H9 (cell line): ENCODE results near the gene UVRAG. TPM values are rescaled to one million over a fixed set of nuclear protein-coding genes. Genes with fewer than 3 reads are reported as not detected.
A peak's percentile ranks its signal among the peaks of the same experiment; 100 is the strongest.

ENCODE experiments used
- DNase-seq: peaks from one replicate; pipeline ENCODE4 v3.0.0-alpha.2; 2017
- H2AFZ ChIP-seq: one replicate; pipeline ENCODE4 v1.6.1; 2013; ENCODE audit warnings: mild to moderate bottlenecking, low read length, control low read depth, moderate library complexity
- H2AK5ac ChIP-seq: 2 replicates; pipeline ENCODE4 v1.6.1; 2013; ENCODE audit warnings: low read length, control low read depth, mixed read lengths; ENCODE audit not compliant: insufficient read length
- H2BK120ac ChIP-seq: one replicate; pipeline ENCODE4 v1.6.1; 2013; ENCODE audit warnings: low read depth, mild to moderate bottlenecking, low read length, control low read depth, inconsistent platforms; ENCODE audit not compliant: poor library complexity, severe bottlenecking
- H2BK12ac ChIP-seq: 2 replicates; pipeline ENCODE4 v1.6.1; 2013; ENCODE audit warnings: low read length, control low read depth, mixed read lengths, low read depth; ENCODE audit not compliant: insufficient read length
- H2BK15ac ChIP-seq: 2 replicates; pipeline ENCODE4 v1.6.1; 2013; ENCODE audit warnings: low read depth, low read length, control low read depth
- H2BK20ac ChIP-seq: one replicate; pipeline ENCODE4 v1.6.1; 2013; ENCODE audit warnings: low read depth, mild to moderate bottlenecking, low read length, control low read depth, inconsistent platforms; ENCODE audit not compliant: poor library complexity, severe bottlenecking
- H2BK5ac ChIP-seq: 2 replicates; pipeline ENCODE4 v1.6.1; 2013; ENCODE audit warnings: low read length, control low read depth, mixed read lengths; ENCODE audit not compliant: insufficient read length
- H3K14ac ChIP-seq: 2 replicates; pipeline ENCODE4 v1.6.1; 2013; ENCODE audit warnings: low read length, control low read depth; ENCODE audit not compliant: insufficient read depth
- H3K18ac ChIP-seq: 2 replicates; pipeline ENCODE4 v1.6.1; 2013; ENCODE audit warnings: low read depth, mild to moderate bottlenecking, mixed read lengths, low read length, control low read depth; ENCODE audit not compliant: insufficient read length
- H3K23ac ChIP-seq: 2 replicates; pipeline ENCODE4 v1.6.1; 2013; ENCODE audit warnings: low read length, control low read depth, mixed read lengths, low read depth; ENCODE audit not compliant: insufficient read length
- H3K23me2 ChIP-seq: 2 replicates; pipeline ENCODE4 v1.6.1; 2013; ENCODE audit warnings: low read depth, mild to moderate bottlenecking, mixed read lengths, low read length, control low read depth; ENCODE audit not compliant: insufficient read length, poor library complexity, severe bottlenecking
- H3K27ac ChIP-seq: 2 replicates; pipeline ENCODE4 v1.5.1; 2013; ENCODE audit warnings: low read length, control low read depth, mixed read lengths, low read depth; ENCODE audit not compliant: insufficient read length
- H3K27me3 ChIP-seq: 2 replicates; pipeline ENCODE4 v1.6.1; 2013; ENCODE audit warnings: low read length, control low read depth, inconsistent platforms; ENCODE audit not compliant: insufficient read depth
- H3K4ac ChIP-seq: 2 replicates; pipeline ENCODE4 v1.6.1; 2013; ENCODE audit warnings: low read depth, mild to moderate bottlenecking, control low read depth, inconsistent platforms, low read length, moderate library complexity
- H3K4me1 ChIP-seq: 2 replicates; pipeline ENCODE4 v1.6.1; 2013; ENCODE audit warnings: low read length, control low read depth, inconsistent platforms; ENCODE audit not compliant: insufficient read depth
- H3K4me2 ChIP-seq: 2 replicates; pipeline ENCODE4 v1.6.1; 2013; ENCODE audit warnings: low read length, control low read depth, mixed read lengths; ENCODE audit not compliant: insufficient read length, insufficient read depth
- H3K56ac ChIP-seq: 2 replicates; pipeline ENCODE4 v1.6.1; 2013; ENCODE audit warnings: low read depth, mild to moderate bottlenecking, mixed read lengths, low read length, control low read depth; ENCODE audit not compliant: insufficient read length
- H3K79me1 ChIP-seq: 2 replicates; pipeline ENCODE4 v1.6.1; 2013; ENCODE audit warnings: low read depth, mild to moderate bottlenecking, moderate library complexity, low read length, control low read depth, inconsistent platforms; ENCODE audit not compliant: insufficient read depth, poor library complexity, severe bottlenecking
- H3K79me2 ChIP-seq: 2 replicates; pipeline ENCODE4 v1.6.1; 2013; ENCODE audit warnings: low read length, control low read depth, inconsistent platforms; ENCODE audit not compliant: insufficient read depth
- H3K9ac ChIP-seq: 2 replicates; pipeline ENCODE4 v1.6.1; 2013; ENCODE audit warnings: low read length, control low read depth, mixed read lengths; ENCODE audit not compliant: insufficient read length; ENCODE audit errors: extremely low read depth
- H3K9me3 ChIP-seq: one replicate; pipeline ENCODE4 v1.6.1; 2013; ENCODE audit warnings: low read depth, low read length, inconsistent platforms; ENCODE audit not compliant: control insufficient read depth
- H3T11ph ChIP-seq: one replicate; pipeline ENCODE4 v1.6.1; 2013; ENCODE audit warnings: mild to moderate bottlenecking, low read length, control low read depth, inconsistent platforms
- H4K20me1 ChIP-seq: one replicate; pipeline ENCODE4 v1.6.1; 2013; ENCODE audit not compliant: control insufficient read depth, insufficient read length, insufficient read depth
- H4K5ac ChIP-seq: 2 replicates; pipeline ENCODE4 v1.6.1; 2013; ENCODE audit warnings: low read depth, mild to moderate bottlenecking, mixed read lengths, low read length, control low read depth; ENCODE audit not compliant: insufficient read length
- H4K8ac ChIP-seq: replicated peaks from 2 replicates; pipeline ENCODE4 v1.6.1; 2013; ENCODE audit warnings: low read length, control low read depth, mixed read lengths, low read depth; ENCODE audit not compliant: insufficient read length
- H4K91ac ChIP-seq: 2 replicates; pipeline ENCODE4 v1.6.1; 2013; ENCODE audit warnings: low read depth, mild to moderate bottlenecking, moderate library complexity, mixed read lengths, low read length, control low read depth; ENCODE audit not compliant: insufficient read length
- H3K27ac Mint-ChIP-seq, 3 experiments: 2 replicates in 2 of 3; 3 replicates in 1 of 3; pipeline ENCODE4 v1.8.0; 2020 to 2021; ENCODE audit warnings: mixed read lengths in 3 of 3, mild to moderate bottlenecking in 1 of 3, moderate library complexity in 1 of 3
- H3K27me3 Mint-ChIP-seq: 2 replicates; pipeline ENCODE4 v1.8.0; 2021; ENCODE audit warnings: low read depth, mild to moderate bottlenecking, moderate library complexity, mixed read lengths
- H3K36me3 Mint-ChIP-seq, 3 experiments: 2 replicates in 2 of 3; 3 replicates in 1 of 3; pipeline ENCODE4 v1.8.0; 2020 to 2021; ENCODE audit warnings: low read depth in 3 of 3, mixed read lengths in 3 of 3; ENCODE audit not compliant: insufficient read depth in 1 of 3
- H3K4me1 Mint-ChIP-seq, 2 experiments: 2 replicates each; pipeline ENCODE4 v1.8.0; 2020; ENCODE audit warnings: mixed read lengths in 2 of 2
- H3K4me3 Mint-ChIP-seq, 2 experiments: 2 replicates in 1 of 2; 3 replicates in 1 of 2; pipeline ENCODE4 v1.8.0; 2020 to 2021; ENCODE audit warnings: mild to moderate bottlenecking in 2 of 2, mixed read lengths in 2 of 2, moderate library complexity in 1 of 2
- H3K9me3 Mint-ChIP-seq, 2 experiments: 2 replicates in 1 of 2; 3 replicates in 1 of 2; pipeline ENCODE4 v1.8.0; 2020; ENCODE audit warnings: mild to moderate bottlenecking in 2 of 2, mixed read lengths in 2 of 2, moderate library complexity in 1 of 2
- WGBS: extraction: QIAGEN DNeasy Blood & Tissue Kit; methylation state at CpG from one replicate; pipeline ENCODE4 v1.1.7; 2013; ENCODE audit warnings: missing lambda C conversion rate, low lambda C conversion rate, mixed read lengths; ENCODE audit not compliant: insufficient read length; ENCODE audit errors: extremely low coverage; 5-methylcytosine and 5-hydroxymethylcytosine counted together
- total RNA-seq: library from RNA; stranded (reverse); gene quantifications from 2 replicates; pipeline ENCODE4 v1.2.1, GENCODE V29; 2021
- TF ChIP-seq, protein P1 (sequence below): fragments of 200-600 bp; sonication (generic); conservative IDR thresholded peaks from 3 replicates; pipeline ENCODE4 v1.8.0; 2021; ENCODE audit warnings: antibody characterized with exemption, mild to moderate bottlenecking

The UVRAG gene
- total RNA-seq, 1 experiment from 2014 or later: 18.5 TPM

DNA sequence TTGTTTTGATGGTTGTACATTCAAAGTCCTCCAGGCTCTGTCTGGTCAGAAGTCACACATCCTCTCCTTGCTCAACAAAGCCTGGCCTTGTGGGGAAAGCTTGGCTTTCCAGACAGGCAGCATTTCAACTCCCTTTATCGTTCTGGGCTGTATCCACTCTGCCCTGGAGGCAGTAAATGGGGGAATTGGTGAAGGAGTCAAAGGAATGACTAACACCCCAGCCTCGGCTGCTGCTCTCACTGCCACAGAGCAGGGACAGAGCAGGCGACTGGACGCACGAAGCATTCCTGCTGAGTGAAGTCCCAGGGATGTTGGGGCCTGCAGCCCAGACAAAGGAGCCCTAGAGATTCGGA is 338.5 kb downstream of the UVRAG start:
- H2AFZ ChIP-seq: no peak overlapping the region
- no peaks in the 10 kb centered on the region for H3K79me1 ChIP-seq
- DNase-seq: no peak
- H3K18ac ChIP-seq: no peak overlapping the region
- no peak overlapping the region for H2BK120ac ChIP-seq
- H3K27ac ChIP-seq: no peak overlapping the region
- H3K27me3 ChIP-seq: no peaks in the 10 kb centered on the region; the same call in none of the 2 replicates
- H3K23me2 ChIP-seq: no peaks in the 10 kb centered on the region
- TF ChIP-seq, protein P1, sequence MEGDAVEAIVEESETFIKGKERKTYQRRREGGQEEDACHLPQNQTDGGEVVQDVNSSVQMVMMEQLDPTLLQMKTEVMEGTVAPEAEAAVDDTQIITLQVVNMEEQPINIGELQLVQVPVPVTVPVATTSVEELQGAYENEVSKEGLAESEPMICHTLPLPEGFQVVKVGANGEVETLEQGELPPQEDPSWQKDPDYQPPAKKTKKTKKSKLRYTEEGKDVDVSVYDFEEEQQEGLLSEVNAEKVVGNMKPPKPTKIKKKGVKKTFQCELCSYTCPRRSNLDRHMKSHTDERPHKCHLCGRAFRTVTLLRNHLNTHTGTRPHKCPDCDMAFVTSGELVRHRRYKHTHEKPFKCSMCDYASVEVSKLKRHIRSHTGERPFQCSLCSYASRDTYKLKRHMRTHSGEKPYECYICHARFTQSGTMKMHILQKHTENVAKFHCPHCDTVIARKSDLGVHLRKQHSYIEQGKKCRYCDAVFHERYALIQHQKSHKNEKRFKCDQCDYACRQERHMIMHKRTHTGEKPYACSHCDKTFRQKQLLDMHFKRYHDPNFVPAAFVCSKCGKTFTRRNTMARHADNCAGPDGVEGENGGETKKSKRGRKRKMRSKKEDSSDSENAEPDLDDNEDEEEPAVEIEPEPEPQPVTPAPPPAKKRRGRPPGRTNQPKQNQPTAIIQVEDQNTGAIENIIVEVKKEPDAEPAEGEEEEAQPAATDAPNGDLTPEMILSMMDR: no peak
- H3T11ph ChIP-seq: no peak overlapping the region
- H3K36me3 Mint-ChIP-seq: no peaks in the 10 kb centered on the region
- H3K4me1 ChIP-seq: no peaks in the 10 kb centered on the region
- H2BK5ac ChIP-seq: no peak overlapping the region
- no peaks in the 10 kb centered on the region for H3K9me3 ChIP-seq
- H4K20me1 ChIP-seq: no peaks in the 10 kb centered on the region
- no peaks in the 10 kb centered on the region for H3K79me2 ChIP-seq
- H4K91ac ChIP-seq: no peak overlapping the region
- no peak overlapping the region for H2AK5ac ChIP-seq
- no peak overlapping the region for H2BK20ac ChIP-seq
- peaks cover 54% of the 10 kb centered on the region for H3K27me3 Mint-ChIP-seq
- H3K4ac ChIP-seq: no peak overlapping the region
- H3K14ac ChIP-seq: no peak overlapping the region
- no peak overlapping the region for H3K9ac ChIP-seq
- H3K23ac ChIP-seq: no peak overlapping the region
- no peak overlapping the region for H4K5ac ChIP-seq
- H3K4me2 ChIP-seq: no peak overlapping the region
- H4K8ac ChIP-seq: no peak overlapping the region
- peaks cover 16 to 17% of the 10 kb centered on the region in 2 experiments for H3K4me1 Mint-ChIP-seq
- H3K56ac ChIP-seq: no peak overlapping the region
- no peaks in the 10 kb centered on the region for H3K9me3 Mint-ChIP-seq
- no CpG with 5 or more reads among the region's 6 CpGs for whole genome bisulfite sequencing
- no peak overlapping the region for H2BK15ac ChIP-seq
- H3K4me3 Mint-ChIP-seq: peak overlapping the region in 1 of 2 experiments; percentile 30; a peak in 1 of 5 replicates
- H3K27ac Mint-ChIP-seq: no peak overlapping the region; a peak in 1 of 7 replicates
- H2BK12ac ChIP-seq: no peak overlapping the region
